KMS-11 (cell line): ENCODE data around the gene GSS.

ENCODE experiments used
- H2AFZ ChIP-seq: fragments of 200-600 bp; sonication (generic); 2 replicates; pipeline ENCODE4 v1.6.1; 2016; ENCODE audit warnings: antibody characterized with exemption, mixed run types, low read depth
- H3K27ac ChIP-seq: fragments of 200-600 bp; sonication (generic); 2 replicates; pipeline ENCODE4 v1.6.1; 2016; ENCODE audit warnings: mild to moderate bottlenecking, mixed run types
- H3K27me3 ChIP-seq: fragments of 200-600 bp; sonication (generic); 2 replicates; pipeline ENCODE4 v1.6.1; 2017; ENCODE audit warnings: mild to moderate bottlenecking, low read depth, mixed run types, moderate library complexity; ENCODE audit not compliant: insufficient read depth
- H3K36me3 ChIP-seq: fragments of 200-600 bp; sonication (generic); 2 replicates; pipeline ENCODE4 v1.6.1; 2017; ENCODE audit warnings: mild to moderate bottlenecking, mixed run types; ENCODE audit not compliant: insufficient read depth
- H3K4me1 ChIP-seq: fragments of 200-600 bp; sonication (generic); 2 replicates; pipeline ENCODE4 v1.6.1; 2016; ENCODE audit warnings: mild to moderate bottlenecking, low read depth, mixed run types; ENCODE audit not compliant: poor library complexity, severe bottlenecking
- H3K4me2 ChIP-seq: fragments of 200-600 bp; sonication (generic); 2 replicates; pipeline ENCODE4 v1.7.0; 2016; ENCODE audit warnings: mild to moderate bottlenecking, mixed run types
- H3K4me3 ChIP-seq: fragments of 200-600 bp; sonication (generic); IDR thresholded peaks from 2 replicates; pipeline ENCODE4 v1.6.1; 2017; ENCODE audit warnings: low read depth, low read length, mixed read lengths; ENCODE audit not compliant: insufficient read depth
- H3K79me2 ChIP-seq: fragments of 200-600 bp; sonication (generic); 2 replicates; pipeline ENCODE4 v1.6.1; 2016; ENCODE audit warnings: low read depth, mixed run types; ENCODE audit not compliant: insufficient read depth
- H3K9ac ChIP-seq: fragments of 200-600 bp; sonication (generic); 2 replicates; pipeline ENCODE4 v1.6.1; 2016; ENCODE audit warnings: mild to moderate bottlenecking, mixed run types
- H4K20me1 ChIP-seq: fragments of 200-600 bp; sonication (generic); 2 replicates; pipeline ENCODE4 v1.6.1; 2016; ENCODE audit warnings: mild to moderate bottlenecking, mixed run types; ENCODE audit not compliant: insufficient read depth
- TF ChIP-seq, protein P1 (sequence below): fragments of 200-600 bp; sonication (generic); conservative IDR thresholded peaks from 2 replicates; pipeline ENCODE4 v1.6.1; 2017; ENCODE audit warnings: low read depth, mild to moderate bottlenecking, antibody characterized with exemption, low read length, moderate library complexity, mixed read lengths

GSS gene

DNA sequence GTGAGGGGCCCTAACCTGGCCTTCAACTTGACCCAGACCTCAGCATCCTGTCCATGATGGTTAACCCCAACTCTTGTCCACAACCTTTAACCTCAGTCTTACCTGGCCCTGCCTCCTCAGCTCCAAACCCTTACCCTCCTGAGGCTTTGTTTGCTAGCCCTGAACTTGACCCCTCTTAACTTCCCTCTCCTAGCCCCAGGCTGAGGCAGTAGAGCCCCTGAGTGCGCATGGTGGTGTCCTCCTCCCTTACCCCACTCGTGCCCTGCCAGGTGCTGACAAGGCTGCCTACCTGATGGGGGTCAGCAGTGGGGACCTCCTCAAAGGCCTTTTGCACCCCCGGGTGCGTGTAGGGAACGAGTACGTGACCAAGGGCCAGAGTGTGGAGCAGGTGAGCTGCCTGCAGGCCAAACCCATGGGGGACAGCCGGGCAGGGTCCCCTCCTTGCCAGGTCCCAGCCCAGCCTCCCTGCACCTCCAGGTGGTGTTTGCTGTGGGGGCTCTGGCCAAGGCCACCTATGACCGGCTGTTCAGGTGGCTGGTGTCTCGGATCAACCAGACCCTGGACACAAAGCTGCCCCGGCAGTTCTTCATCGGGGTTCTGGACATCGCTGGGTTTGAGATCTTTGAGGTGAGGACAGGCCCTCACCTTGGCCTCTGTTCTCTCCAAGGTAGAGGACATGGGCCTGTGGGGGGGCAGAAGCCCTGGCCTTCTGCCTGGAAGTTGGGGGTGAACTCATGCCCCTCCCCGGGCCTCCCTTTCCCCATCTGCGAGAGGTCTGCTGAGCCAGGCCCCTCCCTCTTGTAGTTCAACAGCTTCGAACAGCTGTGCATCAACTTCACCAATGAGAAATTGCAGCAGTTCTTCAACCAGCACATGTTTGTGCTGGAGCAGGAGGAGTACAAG is 31.9 kb upstream of the GSS start:
- Histone ChIP-seq H3K4me3 (no peak overlapping the region), H3K4me2 (no peak overlapping the region), H3K36me3 (no peaks in the 10 kb centered on the region), H3K79me2 (no peaks in the 10 kb centered on the region), H3K27me3 (peaks cover 4% of the 10 kb centered on the region; the same call in 1 of the 2 replicates), H2AFZ (no peak overlapping the region), H3K4me1 (no peaks in the 10 kb centered on the region), H4K20me1 (no peaks in the 10 kb centered on the region), H3K9ac (no peak overlapping the region), H3K27ac (no peak overlapping the region)
- TF ChIP-seq, protein P1, sequence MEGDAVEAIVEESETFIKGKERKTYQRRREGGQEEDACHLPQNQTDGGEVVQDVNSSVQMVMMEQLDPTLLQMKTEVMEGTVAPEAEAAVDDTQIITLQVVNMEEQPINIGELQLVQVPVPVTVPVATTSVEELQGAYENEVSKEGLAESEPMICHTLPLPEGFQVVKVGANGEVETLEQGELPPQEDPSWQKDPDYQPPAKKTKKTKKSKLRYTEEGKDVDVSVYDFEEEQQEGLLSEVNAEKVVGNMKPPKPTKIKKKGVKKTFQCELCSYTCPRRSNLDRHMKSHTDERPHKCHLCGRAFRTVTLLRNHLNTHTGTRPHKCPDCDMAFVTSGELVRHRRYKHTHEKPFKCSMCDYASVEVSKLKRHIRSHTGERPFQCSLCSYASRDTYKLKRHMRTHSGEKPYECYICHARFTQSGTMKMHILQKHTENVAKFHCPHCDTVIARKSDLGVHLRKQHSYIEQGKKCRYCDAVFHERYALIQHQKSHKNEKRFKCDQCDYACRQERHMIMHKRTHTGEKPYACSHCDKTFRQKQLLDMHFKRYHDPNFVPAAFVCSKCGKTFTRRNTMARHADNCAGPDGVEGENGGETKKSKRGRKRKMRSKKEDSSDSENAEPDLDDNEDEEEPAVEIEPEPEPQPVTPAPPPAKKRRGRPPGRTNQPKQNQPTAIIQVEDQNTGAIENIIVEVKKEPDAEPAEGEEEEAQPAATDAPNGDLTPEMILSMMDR: no peak

- H3K4me2 ChIP-seq: no peak overlapping the region
- H3K27ac ChIP-seq: no peak overlapping the region
- H3K36me3 ChIP-seq: no peaks in the 10 kb centered on the region
- no peak overlapping the region for H3K4me3 ChIP-seq
- H3K79me2 ChIP-seq: no peaks in the 10 kb centered on the region
- TF ChIP-seq, protein P1: no peak
- no peaks in the 10 kb centered on the region for H4K20me1 ChIP-seq
- no peaks in the 10 kb centered on the region for H3K4me1 ChIP-seq
- peaks cover 4% of the 10 kb centered on the region; the same call in 1 of the 2 replicates for H3K27me3 ChIP-seq
- no peak overlapping the region for H2AFZ ChIP-seq
- no peak overlapping the region for H3K9ac ChIP-seq
Measured at GRCh38 chr20:34986311-34987287, 31.0 kb upstream of the GSS start.

GRCh38 chr20:34985461-34986310 is 30.1 kb upstream of the GSS start:
- peaks cover 4% of the 10 kb centered on the region; the same call in 1 of the 2 replicates for H3K27me3 ChIP-seq
- H3K4me3 ChIP-seq: no peak overlapping the region
- H3K4me2 ChIP-seq: no peak overlapping the region
- TF ChIP-seq, protein P1: no peak
- no peak overlapping the region for H2AFZ ChIP-seq
- no peak overlapping the region for H3K27ac ChIP-seq
- H3K79me2 ChIP-seq: no peaks in the 10 kb centered on the region
- H3K9ac ChIP-seq: no peak overlapping the region
- H4K20me1 ChIP-seq: no peaks in the 10 kb centered on the region
- no peaks in the 10 kb centered on the region for H3K4me1 ChIP-seq
- H3K36me3 ChIP-seq: no peaks in the 10 kb centered on the region

DNA sequence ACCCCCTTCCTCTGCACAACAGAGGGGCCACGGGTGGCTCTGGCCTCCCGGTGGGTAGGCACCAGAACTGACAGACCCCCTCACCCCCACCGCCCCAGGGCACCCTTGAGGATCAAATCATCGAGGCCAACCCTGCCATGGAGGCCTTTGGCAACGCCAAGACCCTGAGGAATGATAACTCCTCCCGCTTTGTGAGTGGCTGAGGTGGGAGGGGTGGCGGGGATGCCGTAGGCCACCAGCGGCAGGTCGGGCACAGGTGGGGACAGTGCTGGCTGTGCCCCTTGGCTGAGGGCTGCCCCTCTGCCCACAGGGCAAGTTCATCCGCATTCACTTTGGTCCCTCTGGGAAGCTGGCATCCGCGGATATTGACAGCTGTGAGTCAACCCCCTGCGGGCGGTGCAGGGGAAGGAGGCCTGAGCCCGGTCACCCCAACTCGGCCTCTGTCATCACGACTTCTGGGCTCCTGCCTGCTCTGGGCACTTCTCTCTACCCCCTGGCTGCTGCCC is 29.2 kb upstream of the GSS start:
- no peaks in the 10 kb centered on the region for H4K20me1 ChIP-seq
- H3K27me3 ChIP-seq: peaks cover 4% of the 10 kb centered on the region; the same call in 1 of the 2 replicates
- H3K9ac ChIP-seq: no peak overlapping the region
- no peak overlapping the region for H3K4me3 ChIP-seq
- TF ChIP-seq, protein P1: no peak
- no peak overlapping the region for H3K27ac ChIP-seq
- no peaks in the 10 kb centered on the region for H3K4me1 ChIP-seq
- no peak overlapping the region for H2AFZ ChIP-seq
- H3K36me3 ChIP-seq: no peaks in the 10 kb centered on the region
- H3K79me2 ChIP-seq: no peaks in the 10 kb centered on the region
- no peak overlapping the region for H3K4me2 ChIP-seq
